NB4 (cell line): ENCODE results near the gene LCLAT1.

ENCODE experiments used
- CTCF ChIP-seq: IDR thresholded peaks from one replicate; pipeline ENCODE4 v1.5.1; 2012; ENCODE audit warnings: low read depth, low read length
- MAX ChIP-seq: IDR thresholded peaks from 2 replicates; pipeline ENCODE4 v1.6.1; 2011; ENCODE audit warnings: low read depth, low read length
- MYC ChIP-seq: IDR thresholded peaks from 2 replicates; pipeline ENCODE4 v1.6.1; 2011; ENCODE audit warnings: low read depth, low read length
- POLR2A ChIP-seq: IDR thresholded peaks from 2 replicates; pipeline ENCODE4 v1.6.1; 2011; ENCODE audit warnings: mild to moderate bottlenecking; ENCODE audit not compliant: insufficient read length; ENCODE audit errors: extremely low read depth

GRCh38 chr2:30663806-30664205 lies 216.8 kb downstream of the LCLAT1 start:
- TF ChIP-seq CTCF (no peak), POLR2A (no peak), MAX (no peak), MYC (no peak)
